ENCODE measurements around the gene NT5E.

The NT5E gene

GRCh38 chr6:85425997-85426396, 23.9 kb upstream of the NT5E start:
- H3K79me2 ChIP-seq (ENCODE audit: control insufficient read depth, low read length), result no peaks in the 10 kb centered on the region

DNA sequence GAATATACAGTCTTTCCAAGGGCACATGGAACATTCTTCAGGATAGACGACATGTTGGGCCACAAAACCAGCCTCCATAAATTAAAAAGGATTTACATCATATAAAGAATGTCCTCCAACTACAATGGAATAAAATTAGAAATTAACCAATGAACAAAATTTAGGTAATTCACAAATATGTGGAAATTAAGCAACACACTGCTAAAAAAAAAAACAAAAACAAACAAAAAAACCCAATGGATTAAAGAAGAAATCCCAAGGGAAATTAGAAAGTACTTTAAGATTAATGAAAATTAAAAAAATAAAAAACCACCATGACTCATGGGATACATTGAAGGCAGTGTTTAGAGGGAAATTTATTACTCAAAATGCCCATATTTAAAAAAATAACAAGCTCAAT, 21.4 kb upstream of the NT5E start:
- peaks cover 6% of the 10 kb centered on the region; the same call in 1 of the 2 replicates for H3K9me3 ChIP-seq (ENCODE audit: control insufficient read depth, insufficient read depth, low read length)
- no peaks in the 10 kb centered on the region for H4K20me1 ChIP-seq (ENCODE audit: control insufficient read depth, insufficient read depth, low read depth, low read length)
- H3K4me3 ChIP-seq (ENCODE audit: low read length), result no peak overlapping the region
- no peak overlapping the region for H3K27ac ChIP-seq (ENCODE audit: low read depth, low read length)
- no peaks in the 10 kb centered on the region for H3K9me2 ChIP-seq (replicated peaks; ENCODE audit: control insufficient read depth, low read length)
- H3K27me3 ChIP-seq (ENCODE audit: control insufficient read depth, low read length), result no peaks in the 10 kb centered on the region
- TF ChIP-seq EZH2phosphoT487 (IDR thresholded peaks at IDR 0.05; ENCODE audit: borderline replicate concordance, low read length), result no peak
- TF ChIP-seq, protein P1, sequence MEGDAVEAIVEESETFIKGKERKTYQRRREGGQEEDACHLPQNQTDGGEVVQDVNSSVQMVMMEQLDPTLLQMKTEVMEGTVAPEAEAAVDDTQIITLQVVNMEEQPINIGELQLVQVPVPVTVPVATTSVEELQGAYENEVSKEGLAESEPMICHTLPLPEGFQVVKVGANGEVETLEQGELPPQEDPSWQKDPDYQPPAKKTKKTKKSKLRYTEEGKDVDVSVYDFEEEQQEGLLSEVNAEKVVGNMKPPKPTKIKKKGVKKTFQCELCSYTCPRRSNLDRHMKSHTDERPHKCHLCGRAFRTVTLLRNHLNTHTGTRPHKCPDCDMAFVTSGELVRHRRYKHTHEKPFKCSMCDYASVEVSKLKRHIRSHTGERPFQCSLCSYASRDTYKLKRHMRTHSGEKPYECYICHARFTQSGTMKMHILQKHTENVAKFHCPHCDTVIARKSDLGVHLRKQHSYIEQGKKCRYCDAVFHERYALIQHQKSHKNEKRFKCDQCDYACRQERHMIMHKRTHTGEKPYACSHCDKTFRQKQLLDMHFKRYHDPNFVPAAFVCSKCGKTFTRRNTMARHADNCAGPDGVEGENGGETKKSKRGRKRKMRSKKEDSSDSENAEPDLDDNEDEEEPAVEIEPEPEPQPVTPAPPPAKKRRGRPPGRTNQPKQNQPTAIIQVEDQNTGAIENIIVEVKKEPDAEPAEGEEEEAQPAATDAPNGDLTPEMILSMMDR (IDR thresholded peaks at IDR 0.05; ENCODE audit: low read depth, low read length, poor library complexity, severe bottlenecking), result no peak
- H3K36me3 ChIP-seq (ENCODE audit: control insufficient read depth, low read length), result no peaks in the 10 kb centered on the region
- H3K79me2 ChIP-seq (ENCODE audit: control insufficient read depth, low read length), result no peaks in the 10 kb centered on the region
- H3K4me1 ChIP-seq (ENCODE audit: control insufficient read depth, low read length), result no peaks in the 10 kb centered on the region
- no peaks in the 10 kb centered on the region for H3F3A ChIP-seq (ENCODE audit: control insufficient read depth, insufficient read depth)
- no peak overlapping the region for H3K4me2 ChIP-seq (ENCODE audit: low read length)

More at GRCh38 chr6:85425997-85426396, 23.9 kb upstream of the NT5E start:
- peaks cover 6% of the 10 kb centered on the region; the same call in 1 of the 2 replicates for H3K9me3 ChIP-seq (ENCODE audit: control insufficient read depth, insufficient read depth, low read length)
- H3K36me3 ChIP-seq (ENCODE audit: control insufficient read depth, low read length), result no peaks in the 10 kb centered on the region
- no peak overlapping the region for H3K27ac ChIP-seq (ENCODE audit: low read depth, low read length)
- H3K4me1 ChIP-seq (ENCODE audit: control insufficient read depth, low read length), result no peaks in the 10 kb centered on the region
- no peaks in the 10 kb centered on the region for H3K9me2 ChIP-seq (replicated peaks; ENCODE audit: control insufficient read depth, low read length)
- H3K27me3 ChIP-seq (ENCODE audit: control insufficient read depth, low read length), result no peaks in the 10 kb centered on the region
- no peaks in the 10 kb centered on the region for H3F3A ChIP-seq (ENCODE audit: control insufficient read depth, insufficient read depth)
- no peaks in the 10 kb centered on the region for H4K20me1 ChIP-seq (ENCODE audit: control insufficient read depth, insufficient read depth, low read depth, low read length)
- H3K4me2 ChIP-seq (ENCODE audit: low read length), result no peak overlapping the region
- no peak overlapping the region for H3K4me3 ChIP-seq (ENCODE audit: low read length)
- no peak for TF ChIP-seq EZH2phosphoT487 (IDR thresholded peaks at IDR 0.05; ENCODE audit: borderline replicate concordance, low read length)
- TF ChIP-seq, protein P1 (IDR thresholded peaks at IDR 0.05; ENCODE audit: low read depth, low read length, poor library complexity, severe bottlenecking), result no peak

GRCh38 chr6:85429346-85429745, 20.5 kb upstream of the NT5E start:
- H3K4me1 ChIP-seq (ENCODE audit: control insufficient read depth, low read length), result no peaks in the 10 kb centered on the region
- H3K79me2 ChIP-seq (ENCODE audit: control insufficient read depth, low read length), result no peaks in the 10 kb centered on the region
- no peak overlapping the region for H3K4me3 ChIP-seq (ENCODE audit: low read length)
- H3K9me3 ChIP-seq (ENCODE audit: control insufficient read depth, insufficient read depth, low read length), result peaks cover 6% of the 10 kb centered on the region; the same call in 1 of the 2 replicates
- H3F3A ChIP-seq (ENCODE audit: control insufficient read depth, insufficient read depth), result no peaks in the 10 kb centered on the region
- H3K9me2 ChIP-seq (replicated peaks; ENCODE audit: control insufficient read depth, low read length), result no peaks in the 10 kb centered on the region
- no peak overlapping the region for H3K27ac ChIP-seq (ENCODE audit: low read depth, low read length)
- H4K20me1 ChIP-seq (ENCODE audit: control insufficient read depth, insufficient read depth, low read depth, low read length), result no peaks in the 10 kb centered on the region
- no peaks in the 10 kb centered on the region for H3K36me3 ChIP-seq (ENCODE audit: control insufficient read depth, low read length)
- H3K27me3 ChIP-seq (ENCODE audit: control insufficient read depth, low read length), result no peaks in the 10 kb centered on the region
- TF ChIP-seq EZH2phosphoT487 (IDR thresholded peaks at IDR 0.05; ENCODE audit: borderline replicate concordance, low read length), result no peak
- TF ChIP-seq, protein P1 (IDR thresholded peaks at IDR 0.05; ENCODE audit: low read depth, low read length, poor library complexity, severe bottlenecking), result no peak
- no peak overlapping the region for H3K4me2 ChIP-seq (ENCODE audit: low read length)
